Measurements from ENCODE around the gene LINC01488. TPM values are rescaled to one million over a fixed set of nuclear protein-coding genes. Genes with fewer than 3 reads are reported as not detected.

Gene LINC01488
- total RNA-seq, 1 donor: not detected

GRCh38 chr11:69498614-69499175 lies 17.2 kb downstream of the LINC01488 start:
- no peak for DNase-seq (ENCODE audit: low read depth)
- H3K4me3 ChIP-seq (ENCODE audit: low read depth, low read length): no peak overlapping the region
- TF ChIP-seq, protein P1, sequence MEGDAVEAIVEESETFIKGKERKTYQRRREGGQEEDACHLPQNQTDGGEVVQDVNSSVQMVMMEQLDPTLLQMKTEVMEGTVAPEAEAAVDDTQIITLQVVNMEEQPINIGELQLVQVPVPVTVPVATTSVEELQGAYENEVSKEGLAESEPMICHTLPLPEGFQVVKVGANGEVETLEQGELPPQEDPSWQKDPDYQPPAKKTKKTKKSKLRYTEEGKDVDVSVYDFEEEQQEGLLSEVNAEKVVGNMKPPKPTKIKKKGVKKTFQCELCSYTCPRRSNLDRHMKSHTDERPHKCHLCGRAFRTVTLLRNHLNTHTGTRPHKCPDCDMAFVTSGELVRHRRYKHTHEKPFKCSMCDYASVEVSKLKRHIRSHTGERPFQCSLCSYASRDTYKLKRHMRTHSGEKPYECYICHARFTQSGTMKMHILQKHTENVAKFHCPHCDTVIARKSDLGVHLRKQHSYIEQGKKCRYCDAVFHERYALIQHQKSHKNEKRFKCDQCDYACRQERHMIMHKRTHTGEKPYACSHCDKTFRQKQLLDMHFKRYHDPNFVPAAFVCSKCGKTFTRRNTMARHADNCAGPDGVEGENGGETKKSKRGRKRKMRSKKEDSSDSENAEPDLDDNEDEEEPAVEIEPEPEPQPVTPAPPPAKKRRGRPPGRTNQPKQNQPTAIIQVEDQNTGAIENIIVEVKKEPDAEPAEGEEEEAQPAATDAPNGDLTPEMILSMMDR (IDR thresholded peaks at IDR 0.05; ENCODE audit: insufficient read depth, low read depth, low read length): no peak

DNA sequence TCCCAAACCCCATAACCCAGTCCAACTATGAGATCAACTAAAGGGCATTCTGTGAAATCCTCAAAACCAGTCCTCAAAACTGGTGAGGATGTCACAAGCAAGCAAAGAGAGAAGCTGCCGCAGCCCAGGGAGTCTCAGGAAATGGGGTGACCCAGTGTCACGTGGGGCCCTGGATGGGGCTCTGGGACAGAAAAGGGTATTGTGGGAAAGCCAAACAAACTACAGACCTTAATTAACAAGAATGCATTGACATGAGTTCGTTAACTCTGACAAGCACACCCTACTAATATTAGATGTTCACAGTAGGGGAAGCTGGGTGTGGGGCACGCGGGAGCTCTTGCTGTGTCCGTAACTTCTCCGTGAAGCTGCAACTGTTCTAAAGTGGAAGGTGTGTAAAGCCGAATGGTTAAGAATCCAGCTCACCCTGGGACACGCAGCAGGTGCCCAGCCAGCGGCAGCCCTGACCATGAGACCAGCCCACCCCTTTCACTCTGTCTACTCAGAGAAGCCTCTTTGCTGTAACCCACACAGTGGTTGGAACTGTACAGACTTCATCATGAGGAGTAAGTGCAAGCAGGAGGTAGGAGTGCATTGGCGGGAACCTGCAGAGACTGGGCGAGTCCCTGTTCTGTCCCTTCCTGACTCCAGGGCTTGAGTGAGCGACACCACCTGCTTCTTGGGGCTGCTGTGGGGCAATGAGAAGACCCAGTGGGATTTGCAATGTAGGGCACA lies 17.9 kb downstream of the LINC01488 start:
- TF ChIP-seq, protein P1 (IDR thresholded peaks at IDR 0.05; ENCODE audit: insufficient read depth, low read depth, low read length): no peak
- DNase-seq (ENCODE audit: low read depth): no peak
- no peak overlapping the region for H3K4me3 ChIP-seq (ENCODE audit: low read depth, low read length)

- DNase-seq (ENCODE audit: low read depth): no peak
- no peak overlapping the region for H3K4me3 ChIP-seq (ENCODE audit: low read depth, low read length)
- TF ChIP-seq, protein P1 (IDR thresholded peaks at IDR 0.05; ENCODE audit: insufficient read depth, low read depth, low read length): no peak
Observed at GRCh38 chr11:69499918-69500284, 18.4 kb downstream of the LINC01488 start.

DNA sequence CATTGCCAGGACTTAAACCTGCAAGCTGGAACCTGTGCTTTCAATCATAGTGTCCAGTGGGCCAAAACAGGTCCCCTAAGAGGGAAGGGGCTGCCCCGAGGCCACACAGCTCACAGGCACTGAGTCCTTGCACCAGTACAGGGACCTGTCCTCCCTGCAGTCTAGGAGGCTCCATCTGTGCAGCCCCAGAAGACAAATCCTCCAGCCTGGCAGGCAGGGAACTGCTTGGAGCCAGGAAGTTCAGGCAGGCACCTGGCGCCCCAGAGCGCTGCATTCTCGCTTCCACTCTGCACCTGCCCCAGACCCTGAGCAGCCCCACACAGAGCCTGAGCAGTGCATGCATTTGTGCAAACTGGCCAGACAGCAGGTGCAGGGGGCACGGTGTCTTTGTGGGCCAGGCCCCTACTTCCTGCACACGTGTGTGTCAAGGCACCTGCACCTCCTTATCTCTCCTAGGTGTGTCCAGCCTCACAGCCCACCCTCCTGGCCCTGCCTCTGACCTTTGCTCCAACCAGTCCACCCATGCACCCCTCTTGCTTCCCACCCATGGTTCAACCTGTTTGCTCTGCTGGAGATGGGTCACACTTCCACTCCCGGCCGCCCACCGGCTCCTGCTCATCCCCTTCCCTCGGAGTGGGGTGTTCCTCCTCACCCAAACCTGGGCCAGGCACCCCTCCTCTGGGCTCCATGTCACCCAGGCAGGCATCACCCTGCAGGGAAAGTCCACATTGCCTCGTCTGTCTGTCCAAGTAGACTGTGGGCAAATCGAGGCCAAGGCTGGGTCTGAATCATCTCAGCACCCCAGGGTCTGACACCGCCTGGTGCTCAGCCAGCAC lies 19.0 kb downstream of the LINC01488 start:
- TF ChIP-seq, protein P1 (IDR thresholded peaks at IDR 0.05; ENCODE audit: insufficient read depth, low read depth, low read length): no peak
- no peak overlapping the region for H3K4me3 ChIP-seq (ENCODE audit: low read depth, low read length)
- DNase-seq (ENCODE audit: low read depth): no peak

DNA sequence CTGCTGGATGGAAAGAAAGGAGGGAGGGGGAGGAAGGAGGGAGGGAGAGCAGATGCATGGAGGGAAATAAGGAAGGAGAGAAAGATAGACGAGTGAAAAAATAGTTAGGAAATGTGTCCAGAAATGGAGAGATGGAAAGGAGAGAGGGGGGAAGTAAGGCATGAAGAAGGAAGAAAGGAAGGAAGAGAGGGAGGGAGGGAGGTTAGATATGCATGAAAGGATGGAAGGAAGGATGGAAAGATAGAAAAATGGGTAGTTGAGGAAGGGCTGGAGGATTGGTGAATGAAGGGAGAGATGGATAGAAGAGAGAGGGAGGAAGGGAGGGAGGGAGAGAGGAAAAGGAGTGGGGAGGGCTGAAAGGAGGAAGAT lies 19.6 kb downstream of the LINC01488 start:
- TF ChIP-seq, protein P1 (IDR thresholded peaks at IDR 0.05; ENCODE audit: insufficient read depth, low read depth, low read length): no peak
- no peak overlapping the region for H3K4me3 ChIP-seq (ENCODE audit: low read depth, low read length)
- no peak for DNase-seq (ENCODE audit: low read depth)

DNA sequence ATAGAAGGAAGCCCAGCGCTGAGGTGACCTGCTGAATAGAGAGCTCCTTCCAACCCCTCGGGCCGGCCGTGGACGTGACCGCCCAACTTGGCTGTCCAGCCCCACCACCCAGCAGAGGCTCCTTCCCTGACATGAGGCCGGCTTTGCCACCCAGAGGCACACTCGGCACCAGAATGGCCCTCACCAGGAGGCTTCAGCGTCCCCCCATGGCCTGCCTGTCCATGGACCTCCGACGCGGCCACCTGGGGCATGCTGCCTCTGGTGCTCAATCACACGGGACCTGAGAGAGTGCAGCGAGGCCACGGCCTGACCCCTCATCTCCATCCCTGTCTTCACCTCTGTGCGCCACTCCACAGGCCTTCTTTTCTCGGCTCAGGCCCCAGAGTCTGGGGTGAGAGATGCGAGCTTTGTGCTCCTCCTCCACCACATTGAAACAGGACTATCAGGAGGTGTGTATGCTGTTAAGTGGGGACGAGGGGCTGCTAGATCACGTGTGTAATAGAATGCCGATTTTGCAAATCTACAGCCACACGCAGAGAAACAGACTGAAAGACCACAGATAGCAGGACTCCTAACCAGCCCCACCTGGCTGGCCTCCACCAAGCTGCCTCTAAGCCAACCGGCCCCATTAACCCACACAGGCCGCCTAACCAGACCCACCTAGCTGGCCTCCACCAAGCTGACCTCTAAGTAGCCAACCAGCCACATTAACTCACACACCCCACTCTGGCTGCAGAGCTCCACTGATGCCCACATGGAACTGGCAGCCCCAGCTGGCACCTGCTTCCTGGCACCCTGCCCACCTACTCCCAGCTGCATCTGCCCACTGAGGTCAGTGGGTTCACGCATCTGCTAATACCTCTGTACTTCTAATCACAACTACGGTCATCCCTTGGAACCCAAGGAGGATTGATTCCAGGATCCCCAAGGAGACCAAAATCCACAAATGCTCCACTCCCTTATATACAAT lies 20.7 kb downstream of the LINC01488 start:
- TF ChIP-seq, protein P1 (IDR thresholded peaks at IDR 0.05; ENCODE audit: insufficient read depth, low read depth, low read length): no peak
- DNase-seq (ENCODE audit: low read depth): no peak

More for the DNA sequence above, 20.7 kb downstream of the LINC01488 start:
- H3K4me3 ChIP-seq (ENCODE audit: low read depth, low read length): no peak overlapping the region

All from fibroblast of villous mesenchyme (primary cell).